Activated T-helper 1 cell treated with anti-CD3 and anti-CD28 coated beads, Interleukin-2, amount 50 U/mL, for 16 hours (primary cell): ENCODE results near the gene C19orf38.

Experiments
- DNase-seq, 2 donors: peaks; one replicate each; pipeline ENCODE4 v3.0.0-alpha.2; 2020; ENCODE audit warnings: low read depth in 1 of 2, low spot score in 1 of 2

The C19orf38 gene

GRCh38 chr19:10899151-10899653, 51.0 kb downstream of the C19orf38 start:
- DNase-seq, result no peak

- DNase-seq, result no peak
These were observed 59.7 kb downstream of the C19orf38 start for GRCh38 chr19:10907925-10908324.

- DNase-seq, result no peak
These were observed 60.3 kb downstream of the C19orf38 start for GRCh38 chr19:10908380-10908960.

GRCh38 chr19:10911579-10912363, 63.6 kb downstream of the C19orf38 start:
- no peak for DNase-seq

- no peak for DNase-seq
These were observed 64.4 kb downstream of the C19orf38 start for GRCh38 chr19:10912619-10913018.

- no peak for DNase-seq
These were observed 65.6 kb downstream of the C19orf38 start for GRCh38 chr19:10913716-10914340.

GRCh38 chr19:10915130-10916091, 67.2 kb downstream of the C19orf38 start:
- DNase-seq, result no peak

- no peak for DNase-seq
These were observed 68.4 kb downstream of the C19orf38 start for GRCh38 chr19:10916602-10917001.

GRCh38 chr19:10918359-10918758, 70.1 kb downstream of the C19orf38 start:
- DNase-seq, result no peak
